Astrocyte (in vitro differentiated cells and primary cell): ENCODE data around the gene BTLA.
"Not testable (repeated sequence)": the region's sequence is repeated elsewhere in the genome, so short reads cannot be mapped to it uniquely, and the experiment has no call there.

ENCODE experiments used
- CTCF ChIP-seq: IDR thresholded peaks from 2 replicates; pipeline ENCODE4 v1.5.1; 2011; ENCODE audit warnings: low read depth, mild to moderate bottlenecking, inconsistent platforms, low read length, moderate library complexity; ENCODE audit not compliant: insufficient read depth
- EZH2 ChIP-seq: IDR thresholded peaks from 2 replicates; pipeline ENCODE4 v1.6.1; 2012; ENCODE audit warnings: mild to moderate bottlenecking, low read length, inconsistent platforms; ENCODE audit not compliant: insufficient read depth

GRCh38 chr3:112494448-112494767 lies 4.9 kb downstream of the BTLA start:
- TF ChIP-seq CTCF, EZH2: not testable (repeated sequence)
